Uterus (tissue), 4 donors: Measurements from ENCODE around the gene RNF19B. TPM values are rescaled to one million over a fixed set of nuclear protein-coding genes. Genes with fewer than 3 reads are reported as not detected.

Experiments
- DNase-seq, 2 donors: peaks; one replicate each; pipeline ENCODE4 v3.0.0-alpha.2; 2019 to 2020
- H3K27ac ChIP-seq, 2 donors: fragments of 200-600 bp; sonication (generic); 1 replicate in 1 of 2; 2 replicates in 1 of 2; pipeline ENCODE4 v1.5.1; 2016 to 2018
- H3K27me3 ChIP-seq, 2 donors: fragments of 200-600 bp; sonication (generic); one replicate each; pipeline ENCODE4 v1.5.1; 2018 to 2019; ENCODE audit warnings: control low read depth in 1 of 2
- H3K36me3 ChIP-seq, 2 donors: fragments of 200-600 bp; sonication (generic); one replicate each; pipeline ENCODE4 v1.5.1; 2019; ENCODE audit warnings: control low read depth in 1 of 2
- H3K4me1 ChIP-seq, 2 donors: fragments of 200-600 bp; sonication (generic); one replicate each; pipeline ENCODE4 v1.5.1; 2018 to 2019; ENCODE audit warnings: control low read depth in 1 of 2
- H3K4me3 ChIP-seq, 2 donors: fragments of 200-600 bp; sonication (generic); 1 replicate in 1 of 2; 2 replicates in 1 of 2; pipeline ENCODE4 v1.5.1; 2018 to 2019; ENCODE audit warnings: mild to moderate bottlenecking in 1 of 2
- H3K9me3 ChIP-seq, 2 donors: fragments of 200-600 bp; sonication (generic); one replicate each; pipeline ENCODE4 v1.5.1; 2019; ENCODE audit warnings: control low read depth in 1 of 2
- CTCF ChIP-seq, 4 experiments: fragments of 200-600 bp in 2 of 4; fragments of 450-650 bp in 2 of 4; sonication (generic) in 2 of 4; IDR thresholded peaks; one replicate each; pipeline ENCODE4 v1.5.1; 2016 to 2019; ENCODE audit warnings: antibody characterized with exemption in 4 of 4, mild to moderate bottlenecking in 2 of 4, moderate library complexity in 1 of 4
- POLR2A ChIP-seq, 2 donors: fragments of 450-650 bp; IDR thresholded peaks; one replicate each; pipeline ENCODE4 v1.6.1; 2016; ENCODE audit warnings: antibody characterized with exemption in 2 of 2, mild to moderate bottlenecking in 1 of 2, moderate library complexity in 1 of 2
- intact Hi-C: fragments of 100-400 bp; cut with DNase I; formaldehyde crosslinking; loops from one replicate; pipeline ENCODE4 v1.15.1; 2023; ENCODE audit warnings: low total_unique reads
- total RNA-seq, 4 donors: library from RNA; depleted of rRNA in 3 of 4; stranded (reverse); fragments of >200 nt in 3 of 4; gene quantifications; one replicate each; pipeline versions ENCODE4 v1.1.0 to v1.2.4, GENCODE V29; 2014 to 2023
- donor health status: DM: yes; HTN: yes; CAD: no.

Gene RNF19B
- total RNA-seq, 4 donors from 2014 or later, result 13.2 to 23.4 (median 17.4) TPM

GRCh38 chr1:32958827-32959226 is 5.8 kb downstream of the RNF19B start:
- TF ChIP-seq CTCF (IDR thresholded peaks at IDR 0.05), result no peak
- TF ChIP-seq POLR2A (IDR thresholded peaks at IDR 0.05), result no peak
- peak overlapping the region in 1 of 2 donors; percentile 7 for H3K27ac ChIP-seq
- DNase-seq, result no peak
- peaks cover 0 to 4% of the 10 kb centered on the region in 2 donors for H3K4me1 ChIP-seq
- H3K4me3 ChIP-seq, result no peak overlapping the region
- no peaks in the 10 kb centered on the region for H3K9me3 ChIP-seq
- no peaks in the 10 kb centered on the region for H3K36me3 ChIP-seq
- no peaks in the 10 kb centered on the region for H3K27me3 ChIP-seq
- intact Hi-C loops, result no loop called here

- intact Hi-C loops, result no loop called here
- TF ChIP-seq CTCF (IDR thresholded peaks at IDR 0.05) (no peak), POLR2A (IDR thresholded peaks at IDR 0.05) (no peak)
- no peak overlapping the region for H3K4me3 ChIP-seq
Observed at GRCh38 chr1:32957017-32957416, 7.6 kb downstream of the RNF19B start.

GRCh38 chr1:32954168-32954567 is 10.4 kb downstream of the RNF19B start:
- no peak for DNase-seq
- Histone ChIP-seq H3K9me3 (no peaks in the 10 kb centered on the region), H3K27me3 (no peaks in the 10 kb centered on the region), H3K4me1 (peaks cover 5 to 7% of the 10 kb centered on the region in 2 donors), H3K27ac (peak overlapping the region; percentile 74 to 93), H3K4me3 (no peak overlapping the region), H3K36me3 (no peaks in the 10 kb centered on the region)
- intact Hi-C loops, result no loop called here
- TF ChIP-seq CTCF (IDR thresholded peaks at IDR 0.05), result no peak
- TF ChIP-seq POLR2A (IDR thresholded peaks at IDR 0.05), result no peak

More at GRCh38 chr1:32957017-32957416, 7.6 kb downstream of the RNF19B start:
- peaks cover 0 to 4% of the 10 kb centered on the region in 2 donors for H3K4me1 ChIP-seq
- H3K9me3 ChIP-seq, result no peaks in the 10 kb centered on the region
- no peak overlapping the region for H3K27ac ChIP-seq
- no peaks in the 10 kb centered on the region for H3K36me3 ChIP-seq
- no peaks in the 10 kb centered on the region for H3K27me3 ChIP-seq
- no peak for DNase-seq

GRCh38 chr1:32953495-32953894 is 11.1 kb downstream of the RNF19B start:
- intact Hi-C loops, result no loop called here
- Histone ChIP-seq H3K27me3 (no peaks in the 10 kb centered on the region), H3K4me1 (peaks cover 5 to 9% of the 10 kb centered on the region in 2 donors), H3K27ac (peak overlapping the region; percentile 74 to 93), H3K36me3 (no peaks in the 10 kb centered on the region), H3K4me3 (no peak overlapping the region), H3K9me3 (no peaks in the 10 kb centered on the region)
- TF ChIP-seq CTCF (IDR thresholded peaks at IDR 0.05), result peak in 1 of 4 experiments; percentile 8
- TF ChIP-seq POLR2A (IDR thresholded peaks at IDR 0.05), result no peak
- no peak for DNase-seq

GRCh38 chr1:32949519-32949918 is 15.1 kb downstream of the RNF19B start:
- intact Hi-C loops, result no loop called here
- TF ChIP-seq POLR2A (IDR thresholded peaks at IDR 0.05) (no peak), CTCF (IDR thresholded peaks at IDR 0.05) (no peak)
- H3K4me1 ChIP-seq, result peaks cover 5 to 9% of the 10 kb centered on the region in 2 donors
- no peaks in the 10 kb centered on the region for H3K9me3 ChIP-seq
- DNase-seq, result no peak
- H3K36me3 ChIP-seq, result no peaks in the 10 kb centered on the region
- peak overlapping the region; percentile 75 to 83 for H3K27ac ChIP-seq
- no peak overlapping the region for H3K4me3 ChIP-seq
- H3K27me3 ChIP-seq, result no peaks in the 10 kb centered on the region
